RPMI8226 (cell line): ENCODE data around the gene KIR2DL3.
"Not testable (repeated sequence)": the region's sequence is repeated elsewhere in the genome, so short reads cannot be mapped to it uniquely, and the experiment has no call there.

Source experiments
- DNase-seq: peaks from one replicate; pipeline ENCODE4 v3.0.0-alpha.2; 2015

Gene KIR2DL3

DNA sequence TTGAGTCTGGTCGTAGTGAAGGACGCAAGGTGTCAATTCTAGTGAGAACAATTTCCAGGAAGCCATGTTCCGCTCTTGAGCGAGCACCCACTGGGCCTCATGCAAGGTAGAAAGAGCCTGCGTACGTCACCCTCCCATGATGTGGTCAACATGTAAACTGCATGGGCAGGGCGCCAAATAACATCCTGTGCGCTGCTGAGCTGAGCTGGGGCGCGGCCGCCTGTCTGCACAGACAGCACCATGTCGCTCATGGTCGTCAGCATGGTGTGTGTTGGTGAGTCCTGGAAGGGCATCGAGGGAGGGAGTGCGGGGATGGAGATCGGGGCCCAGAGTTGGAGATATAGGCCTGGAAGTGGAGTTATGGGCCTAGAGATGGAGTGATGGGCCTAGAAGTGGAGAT, at the start of gene KIR2DL3:
Gene KIR2DL3, plus strand, starts transcription at position 208 of the 400 bp plus-strand sequence. Its CDS starts 33 bp downstream, at position 241.
- DNase-seq: not testable (repeated sequence)

DNA sequence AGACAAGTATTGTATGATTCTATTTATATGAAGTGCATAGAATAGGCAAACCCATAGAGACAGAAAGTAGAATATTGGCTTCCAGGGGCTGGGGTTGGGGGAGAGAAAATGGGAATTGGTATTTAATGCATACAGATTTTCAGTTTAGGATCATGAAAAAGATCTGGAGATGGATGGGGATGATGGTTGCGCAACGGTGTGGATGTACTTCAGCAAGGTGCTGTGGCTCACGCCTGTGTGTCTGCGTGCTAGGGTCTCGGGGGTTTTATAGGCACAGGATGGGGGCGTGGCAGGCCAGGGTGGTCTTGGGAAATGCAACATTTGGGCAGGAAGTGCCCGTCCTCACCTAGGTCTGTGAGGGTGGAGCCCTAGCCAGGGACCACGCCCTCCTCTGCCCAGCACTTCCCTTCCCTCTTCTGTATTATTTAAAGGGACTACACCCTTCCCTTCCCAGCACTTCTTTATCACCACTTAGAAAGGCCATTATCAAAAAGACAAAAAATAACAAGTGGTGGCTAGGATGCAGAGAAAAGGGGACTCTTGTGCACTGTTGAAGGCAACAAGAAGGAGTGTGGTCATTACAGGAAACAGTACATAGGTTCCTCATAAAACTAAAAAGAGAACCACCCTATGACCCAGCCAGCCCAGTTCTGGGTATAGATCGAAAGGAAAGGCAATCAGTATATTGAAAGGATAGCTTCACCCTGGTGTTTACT, 46.6 kb upstream of the KIR2DL3 start:
- no peak for DNase-seq

- no peak for DNase-seq
Observed at GRCh38 chr19:54692298-54692615, 46.1 kb upstream of the KIR2DL3 start.

- no peak for DNase-seq
Observed at GRCh38 chr19:54694648-54695047, 43.7 kb upstream of the KIR2DL3 start.

DNA sequence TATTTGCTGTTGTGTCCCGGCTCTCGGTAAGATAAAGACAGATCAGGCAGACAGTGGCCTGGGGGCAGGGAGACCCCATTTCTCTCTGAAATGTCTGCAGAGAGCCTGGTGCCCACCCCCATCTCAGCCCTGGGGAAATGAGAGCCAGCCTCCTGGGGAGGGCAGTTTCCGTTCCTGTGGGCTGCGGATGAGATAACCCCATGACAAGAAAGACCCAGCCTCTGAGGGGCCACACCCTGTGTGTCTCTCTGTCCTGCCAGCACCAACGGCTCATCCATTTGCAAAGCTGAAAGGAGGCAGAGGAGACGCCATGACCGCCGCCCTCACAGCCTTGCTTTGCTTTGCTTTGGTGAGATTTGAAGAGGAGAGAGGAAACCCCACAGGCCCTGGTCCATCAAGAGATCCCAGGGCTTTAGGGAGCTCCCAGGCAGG, 42.2 kb upstream of the KIR2DL3 start:
- DNase-seq: no peak

- DNase-seq: no peak
Observed at GRCh38 chr19:54696766-54697165, 41.5 kb upstream of the KIR2DL3 start.

DNA sequence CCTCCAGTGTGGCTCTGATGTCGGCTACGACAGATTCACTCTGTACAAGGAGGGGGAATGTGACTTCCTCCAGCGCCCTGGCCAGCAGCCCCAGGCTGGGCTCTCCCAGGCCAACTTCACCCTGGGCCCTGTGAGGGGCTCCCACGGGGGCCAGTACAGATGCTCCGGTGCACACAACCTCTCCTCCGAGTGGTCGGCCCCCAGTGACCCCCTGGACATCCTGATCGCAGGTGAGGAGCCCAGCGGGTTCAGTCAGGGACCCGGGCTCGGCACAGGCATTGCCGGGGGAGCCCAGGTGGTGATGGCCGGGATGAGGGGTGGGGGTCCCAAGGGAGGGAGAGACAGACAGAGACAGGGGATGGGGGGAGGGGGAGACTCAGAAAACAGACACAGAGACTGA, 40.6 kb upstream of the KIR2DL3 start:
- DNase-seq: not testable (repeated sequence)

- DNase-seq: no peak
Observed at GRCh38 chr19:54704928-54705327, 33.4 kb upstream of the KIR2DL3 start.

GRCh38 chr19:54707962-54708361, 30.4 kb upstream of the KIR2DL3 start:
- peak; percentile 67 for DNase-seq

GRCh38 chr19:54708781-54709180, 29.5 kb upstream of the KIR2DL3 start:
- DNase-seq: no peak

- DNase-seq: no peak
Observed at GRCh38 chr19:54709212-54709948, 28.9 kb upstream of the KIR2DL3 start.

DNA sequence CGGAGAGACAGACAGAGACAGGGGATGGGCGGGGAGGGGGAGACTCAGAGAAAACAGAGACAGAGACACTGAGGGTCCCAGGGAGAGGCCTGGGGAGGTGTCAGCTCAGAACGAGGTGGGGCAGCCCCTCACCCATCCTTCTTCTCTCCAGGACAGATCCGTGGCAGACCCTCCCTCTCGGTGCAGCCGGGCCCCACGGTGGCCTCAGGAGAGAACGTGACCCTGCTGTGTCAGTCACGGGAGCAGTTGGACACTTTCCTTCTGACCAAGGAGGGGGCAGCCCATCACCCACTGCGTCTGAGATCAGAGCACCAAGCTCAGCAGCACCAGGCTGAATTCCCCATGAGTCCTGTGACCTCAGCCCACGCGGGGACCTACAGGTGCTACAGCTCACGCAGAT, 28.4 kb upstream of the KIR2DL3 start:
- not testable (repeated sequence) for DNase-seq

DNA sequence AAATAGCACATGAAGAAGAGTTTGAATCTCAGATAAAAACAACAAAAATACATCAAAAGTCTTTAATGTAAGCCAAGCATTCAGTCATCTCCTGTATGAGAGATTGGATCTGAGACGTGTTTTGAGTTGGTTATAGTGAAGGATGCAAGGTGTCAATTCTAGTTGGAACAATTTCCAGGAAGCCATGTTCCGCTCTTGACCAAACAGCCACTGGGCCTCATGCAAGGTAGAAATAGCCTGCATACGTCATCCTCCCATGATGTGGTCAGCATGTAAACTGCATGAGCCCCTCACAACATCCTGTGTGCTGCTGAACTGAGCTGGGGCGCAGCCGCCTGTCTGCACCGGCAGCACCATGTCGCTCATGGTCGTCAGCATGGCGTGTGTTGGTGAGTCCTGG, 14.2 kb upstream of the KIR2DL3 start, which contains the start of gene KIR3DL3:
Gene KIR3DL3, plus strand, starts transcription at position 301 of the 400 bp plus-strand sequence. Its CDS starts 55 bp downstream, at position 356.
- DNase-seq: no peak

- DNase-seq: no peak
Observed at GRCh38 chr19:54724644-54725043, 13.7 kb upstream of the KIR2DL3 start.

- no peak for DNase-seq
Observed at GRCh38 chr19:54725321-54725720, 13.0 kb upstream of the KIR2DL3 start.

DNA sequence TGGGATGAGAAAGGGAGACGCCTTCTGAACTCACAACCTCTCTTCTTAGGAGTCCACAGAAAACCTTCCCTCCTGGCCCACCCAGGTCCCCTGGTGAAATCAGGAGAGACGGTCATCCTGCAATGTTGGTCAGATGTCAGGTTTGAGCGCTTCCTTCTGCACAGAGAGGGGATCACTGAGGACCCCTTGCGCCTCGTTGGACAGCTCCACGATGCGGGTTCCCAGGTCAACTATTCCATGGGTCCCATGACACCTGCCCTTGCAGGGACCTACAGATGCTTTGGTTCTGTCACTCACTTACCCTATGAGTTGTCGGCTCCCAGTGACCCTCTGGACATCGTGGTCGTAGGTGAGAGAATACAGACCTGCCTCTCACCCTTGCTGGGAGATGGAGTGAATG, 10.8 kb upstream of the KIR2DL3 start:
- DNase-seq: no peak

- DNase-seq: no peak
Observed at GRCh38 chr19:54728167-54728566, 10.1 kb upstream of the KIR2DL3 start.

DNA sequence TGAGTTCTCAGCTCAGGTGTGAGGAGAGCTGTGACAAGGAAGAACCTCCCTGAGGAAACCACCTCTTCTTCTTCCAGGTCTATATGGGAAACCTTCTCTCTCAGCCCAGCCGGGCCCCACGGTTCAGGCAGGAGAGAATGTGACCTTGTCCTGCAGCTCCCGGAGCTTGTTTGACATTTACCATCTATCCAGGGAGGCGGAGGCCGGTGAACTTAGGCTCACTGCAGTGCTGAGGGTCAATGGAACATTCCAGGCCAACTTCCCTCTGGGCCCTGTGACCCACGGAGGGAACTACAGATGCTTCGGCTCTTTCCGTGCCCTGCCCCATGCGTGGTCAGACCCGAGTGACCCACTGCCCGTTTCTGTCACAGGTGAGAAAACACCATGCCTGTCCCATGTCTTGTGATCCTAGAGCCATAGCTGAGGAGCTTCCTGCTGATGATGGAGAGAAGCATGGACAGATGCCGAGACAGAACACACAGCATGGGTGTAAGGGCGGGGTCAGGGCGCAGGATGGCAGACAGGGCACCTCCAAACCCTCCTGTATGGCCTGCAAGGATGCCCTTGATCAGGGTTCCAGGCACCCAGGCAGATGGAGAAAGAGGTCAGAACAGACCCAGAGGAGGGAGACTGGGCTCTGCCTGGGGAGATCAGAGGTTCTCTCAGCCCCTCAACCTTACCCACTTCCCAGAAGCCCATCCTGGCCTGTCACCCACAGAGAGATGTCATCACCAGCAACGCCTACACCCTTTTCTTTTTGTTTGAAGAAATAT, 8.7 kb upstream of the KIR2DL3 start:
- no peak for DNase-seq

- DNase-seq: no peak
Observed at GRCh38 chr19:54731191-54731590, 7.1 kb upstream of the KIR2DL3 start.

DNA sequence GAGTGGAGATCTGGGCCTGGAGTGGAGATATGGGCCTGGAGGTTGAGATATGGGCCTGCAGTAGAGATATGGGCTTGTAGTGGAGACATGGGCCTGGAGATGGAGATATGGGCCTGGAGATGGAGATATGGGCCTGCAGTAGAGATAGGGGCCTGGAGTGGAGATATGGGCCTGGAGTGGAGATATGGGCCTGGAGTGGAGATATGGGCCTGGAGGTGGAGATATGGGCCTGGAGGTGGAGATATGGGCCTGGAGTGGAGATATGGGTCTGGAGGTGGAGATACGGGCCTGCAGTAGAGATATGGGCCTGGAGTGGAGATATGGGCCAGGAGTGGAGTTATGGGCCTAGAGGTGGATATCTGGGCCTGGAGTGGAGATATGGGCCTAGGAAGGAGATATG, 402 bp downstream of the KIR2DL3 start:
- DNase-seq: no peak

DNA sequence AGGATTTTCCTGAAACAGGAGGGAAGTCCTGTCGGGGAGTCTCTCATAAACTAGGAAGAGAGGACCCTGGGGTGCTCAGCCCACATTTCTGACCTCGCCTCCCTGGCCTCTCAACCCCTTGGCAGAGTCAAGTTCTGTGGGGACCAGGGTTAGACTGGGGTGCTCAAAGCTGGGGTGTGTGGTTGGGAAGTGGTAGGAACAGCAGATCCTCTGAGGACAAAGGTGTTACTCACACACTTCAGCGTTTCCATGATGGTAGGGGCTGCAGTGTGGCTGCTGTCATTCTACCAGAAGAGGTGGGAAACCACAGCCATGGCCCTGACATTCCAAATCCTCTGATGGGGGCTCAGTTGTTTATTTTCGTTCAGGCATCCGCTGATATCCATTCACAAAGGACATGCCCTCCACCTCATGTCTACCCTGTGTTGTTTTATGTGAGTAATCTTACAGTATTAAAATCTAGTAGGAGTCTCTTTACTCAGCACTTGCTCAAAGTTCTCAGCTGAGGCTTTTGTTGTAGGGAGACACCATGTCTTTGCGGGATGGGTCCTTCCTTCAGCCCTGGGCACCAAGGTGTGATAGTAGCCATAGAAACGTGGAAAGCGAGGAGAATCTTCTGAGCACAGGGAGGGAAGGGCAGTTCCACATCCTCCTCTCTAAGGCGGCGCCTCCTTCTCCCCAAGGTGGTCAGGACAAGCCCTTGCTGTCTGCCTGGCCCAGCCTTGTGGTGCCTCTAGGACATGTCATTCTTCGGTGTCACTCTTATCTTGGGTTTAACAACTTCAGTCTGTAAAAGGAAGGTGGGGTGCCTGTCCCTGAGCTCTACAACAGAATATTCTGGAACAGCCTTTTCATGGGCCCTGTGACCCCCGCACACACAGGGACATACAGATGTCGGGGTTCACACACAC, 1.5 kb downstream of the KIR2DL3 start:
- DNase-seq: no peak

DNA sequence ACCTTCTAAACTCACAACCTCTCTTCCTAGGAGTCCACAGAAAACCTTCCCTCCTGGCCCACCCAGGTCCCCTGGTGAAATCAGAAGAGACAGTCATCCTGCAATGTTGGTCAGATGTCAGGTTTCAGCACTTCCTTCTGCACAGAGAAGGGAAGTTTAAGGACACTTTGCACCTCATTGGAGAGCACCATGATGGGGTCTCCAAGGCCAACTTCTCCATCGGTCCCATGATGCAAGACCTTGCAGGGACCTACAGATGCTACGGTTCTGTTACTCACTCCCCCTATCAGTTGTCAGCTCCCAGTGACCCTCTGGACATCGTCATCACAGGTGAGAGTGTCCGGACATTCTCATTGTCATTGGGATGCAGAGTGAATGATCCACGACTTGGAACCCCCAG, 3.6 kb downstream of the KIR2DL3 start:
- not testable (repeated sequence) for DNase-seq

GRCh38 chr19:54744080-54744479, 5.8 kb downstream of the KIR2DL3 start:
- DNase-seq: not testable (repeated sequence)
